ENCODE results near the gene ZIC4.

ZIC4 gene

DNA sequence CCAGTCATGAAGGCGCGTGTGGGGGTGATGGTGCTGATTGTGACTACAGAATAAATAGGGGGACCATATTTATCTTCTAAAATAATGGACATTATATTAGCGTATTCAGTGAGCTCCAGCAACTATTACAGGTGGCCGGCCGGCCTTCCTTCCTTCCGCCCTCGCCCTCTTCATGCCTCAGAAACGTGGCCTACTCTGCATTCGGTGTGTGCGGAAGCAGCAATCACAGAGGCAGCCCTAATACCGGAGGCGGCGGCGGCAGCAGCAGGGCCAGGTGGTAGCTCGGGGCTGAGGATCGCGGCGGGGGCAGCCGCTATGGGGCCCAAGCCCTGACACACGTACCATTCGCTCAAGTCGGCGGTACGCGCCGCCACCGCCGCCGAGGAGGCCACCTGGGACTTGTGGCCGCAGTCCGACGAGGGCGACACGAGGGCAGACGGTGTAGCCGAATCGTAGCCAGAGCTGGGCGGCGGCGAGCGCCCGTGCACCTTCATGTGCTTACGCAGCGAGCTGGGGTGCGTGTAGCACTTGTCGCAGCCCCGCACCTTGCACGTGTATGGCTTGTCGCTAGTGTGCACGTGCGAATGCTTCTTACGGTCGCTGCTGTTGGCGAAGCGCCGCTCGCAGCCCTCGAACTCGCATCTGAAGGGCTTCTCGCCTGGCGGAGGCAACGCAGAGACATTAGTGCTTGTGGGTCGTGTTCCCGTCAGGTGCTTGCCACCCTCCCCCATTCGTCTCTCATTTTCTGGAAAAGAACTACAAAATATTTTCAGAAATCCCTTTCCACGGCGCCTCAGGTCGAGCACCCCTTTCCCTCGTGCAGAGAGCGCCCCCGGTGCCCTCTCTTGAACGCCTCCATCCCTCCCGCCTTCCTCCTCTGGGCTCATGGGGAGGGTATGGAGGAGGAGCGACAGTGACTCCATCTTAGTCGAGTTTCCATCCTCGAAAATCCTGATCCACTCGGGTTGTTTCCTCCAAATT lies 15.5 kb downstream of the ZIC4 start:
- no peaks in the 10 kb centered on the region for H3K4me1 Mint-ChIP-seq
- H3K27ac Mint-ChIP-seq = no peak overlapping the region
- peaks cover 9% of the 10 kb centered on the region for H3K9me3 Mint-ChIP-seq
- peaks cover 69% of the 10 kb centered on the region for H3K27me3 Mint-ChIP-seq
- H3K4me3 Mint-ChIP-seq = no peak overlapping the region
- H3K36me3 Mint-ChIP-seq = peaks cover 8% of the 10 kb centered on the region

DNA sequence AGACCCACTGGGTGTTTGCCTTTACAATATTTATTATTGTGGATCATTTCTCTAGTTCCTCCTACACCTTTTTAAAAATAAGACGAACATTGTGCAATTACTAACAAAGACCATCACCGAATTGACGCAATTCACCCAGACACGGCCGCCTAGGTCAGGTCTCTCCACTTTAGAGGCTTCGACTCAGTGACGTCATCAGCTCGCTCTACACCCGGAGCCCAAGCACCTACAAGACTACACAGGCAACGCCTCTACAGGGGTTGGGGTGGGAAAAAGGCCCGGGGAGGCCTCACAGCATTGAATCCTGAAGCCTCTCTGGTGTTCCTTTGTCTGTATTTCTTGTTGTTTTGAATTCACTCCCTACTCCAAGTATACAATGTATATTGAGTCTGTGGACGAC lies 16.6 kb downstream of the ZIC4 start:
- Mint-ChIP-seq H3K4me3 (no peak overlapping the region), H3K27ac (no peak overlapping the region), H3K36me3 (peaks cover 8% of the 10 kb centered on the region), H3K4me1 (no peaks in the 10 kb centered on the region), H3K9me3 (peaks cover 9% of the 10 kb centered on the region), H3K27me3 (peaks cover 70% of the 10 kb centered on the region)

DNA sequence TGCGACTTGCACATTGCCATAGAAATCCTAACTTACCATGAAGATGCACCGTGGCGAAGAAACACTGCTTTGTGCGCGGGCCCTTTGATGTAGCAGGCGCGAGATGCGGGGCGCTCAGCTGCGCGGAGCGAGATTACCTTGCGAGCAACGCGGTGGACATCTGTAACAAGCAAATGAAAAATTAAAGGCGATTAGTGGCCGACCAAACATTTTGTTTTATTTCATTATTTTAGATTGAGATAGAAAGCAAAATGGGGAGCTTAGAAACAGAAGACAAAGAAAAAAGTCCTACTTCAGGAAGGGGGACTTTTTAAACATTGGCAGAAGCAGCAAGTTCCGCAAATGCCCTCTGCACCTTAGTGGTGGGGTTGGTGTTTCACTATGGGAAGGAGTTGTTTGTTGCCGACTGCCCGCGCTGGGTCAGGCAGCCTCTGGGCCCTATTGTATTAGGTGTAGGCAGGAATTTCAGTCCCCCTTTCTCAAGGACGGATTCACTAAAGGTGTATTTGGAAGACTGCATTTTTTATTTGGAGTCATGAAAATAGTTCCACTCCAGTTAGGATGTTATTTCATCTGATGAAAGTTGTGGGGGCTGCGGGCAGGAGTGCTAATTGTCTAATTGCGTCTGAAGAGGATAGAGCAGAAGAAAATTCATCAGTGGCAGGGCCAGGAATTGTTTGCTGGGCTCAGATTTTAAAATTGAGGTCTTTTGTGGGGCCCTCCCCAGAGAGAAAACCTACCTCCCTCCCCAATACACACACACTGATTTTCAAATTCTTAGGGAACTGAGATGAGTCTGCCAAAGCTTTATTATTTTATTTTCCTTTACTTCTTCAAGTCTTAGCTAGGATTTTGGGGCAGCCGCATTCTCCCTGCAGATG lies 17.4 kb downstream of the ZIC4 start:
- Mint-ChIP-seq H3K36me3 (peaks cover 8% of the 10 kb centered on the region), H3K4me1 (no peaks in the 10 kb centered on the region), H3K9me3 (peaks cover 9% of the 10 kb centered on the region), H3K27ac (no peak overlapping the region), H3K27me3 (peaks cover 68% of the 10 kb centered on the region), H3K4me3 (no peak overlapping the region)

DNA sequence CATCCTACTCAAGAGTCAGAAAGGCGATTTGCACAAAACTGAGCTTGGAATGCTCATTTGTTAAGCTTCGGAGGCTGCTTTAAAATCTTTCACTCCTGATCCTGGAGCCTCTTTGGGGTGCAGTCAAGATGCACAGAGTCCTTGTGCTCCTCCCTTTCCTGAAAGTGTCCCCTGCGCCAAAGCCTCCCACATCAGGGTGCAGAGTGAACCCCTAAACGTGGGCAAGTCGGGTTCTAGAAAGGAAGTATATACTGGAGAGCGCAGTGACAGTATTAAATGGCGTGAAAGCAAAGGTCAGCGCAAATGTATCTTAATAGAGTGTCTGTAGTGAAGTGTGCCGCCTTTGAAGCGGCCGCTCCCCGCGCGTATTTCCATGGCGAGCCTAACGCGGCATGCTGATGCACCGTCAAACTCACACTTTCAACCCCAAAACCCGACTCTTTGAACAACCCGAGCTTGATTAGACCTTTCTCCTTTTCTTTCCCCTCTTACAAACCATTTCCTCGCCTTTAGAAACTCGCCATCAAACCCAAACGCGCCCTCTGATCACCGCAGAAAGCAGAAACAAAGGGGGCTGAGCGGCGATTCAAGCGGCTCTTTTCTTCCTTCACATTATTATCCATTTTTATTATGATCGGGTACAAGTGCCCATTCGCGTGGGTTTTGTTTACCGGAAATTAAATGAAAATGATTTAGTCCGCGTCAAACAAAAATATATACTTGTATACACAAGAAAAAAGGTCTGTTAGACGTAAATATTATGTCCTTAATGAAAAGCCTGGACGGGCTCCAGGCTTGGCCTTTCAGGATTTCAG lies 18.3 kb downstream of the ZIC4 start:
- Mint-ChIP-seq H3K4me1 (no peaks in the 10 kb centered on the region), H3K9me3 (peaks cover 9% of the 10 kb centered on the region), H3K27ac (no peak overlapping the region), H3K36me3 (peaks cover 8% of the 10 kb centered on the region), H3K4me3 (no peak overlapping the region), H3K27me3 (peaks cover 74% of the 10 kb centered on the region)

DNA sequence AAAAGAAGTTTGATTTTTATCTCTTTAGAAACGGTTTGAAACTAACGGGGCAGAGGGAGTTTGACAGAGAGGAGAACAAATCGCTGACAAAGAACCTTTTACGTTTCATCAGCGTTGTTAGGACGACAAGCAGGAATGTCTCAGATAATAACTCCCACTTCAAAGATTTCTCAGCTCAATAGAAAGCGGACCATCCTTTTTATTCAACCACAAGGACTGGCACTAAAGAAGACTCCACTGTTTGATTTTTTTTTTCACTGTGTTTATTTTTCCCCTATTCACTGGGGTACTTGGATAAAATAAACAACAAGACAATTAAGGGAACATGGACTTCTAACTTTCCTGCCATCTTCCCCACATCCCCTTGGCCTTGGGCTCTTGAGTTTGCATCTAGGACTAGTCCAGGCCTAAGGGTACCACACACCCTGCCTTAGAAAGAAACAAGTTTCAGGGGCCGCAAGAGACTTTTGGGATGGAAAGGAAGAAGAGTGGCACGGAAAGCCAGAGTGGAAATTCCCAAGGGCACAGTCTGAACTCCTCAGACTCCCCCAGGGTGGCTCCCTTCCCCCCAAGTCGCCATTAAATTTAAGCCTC lies 19.0 kb downstream of the ZIC4 start:
- Mint-ChIP-seq H3K4me3 (no peak overlapping the region), H3K27me3 (peaks cover 75% of the 10 kb centered on the region), H3K36me3 (peaks cover 8% of the 10 kb centered on the region), H3K4me1 (no peaks in the 10 kb centered on the region), H3K27ac (no peak overlapping the region), H3K9me3 (peaks cover 9% of the 10 kb centered on the region)

DNA sequence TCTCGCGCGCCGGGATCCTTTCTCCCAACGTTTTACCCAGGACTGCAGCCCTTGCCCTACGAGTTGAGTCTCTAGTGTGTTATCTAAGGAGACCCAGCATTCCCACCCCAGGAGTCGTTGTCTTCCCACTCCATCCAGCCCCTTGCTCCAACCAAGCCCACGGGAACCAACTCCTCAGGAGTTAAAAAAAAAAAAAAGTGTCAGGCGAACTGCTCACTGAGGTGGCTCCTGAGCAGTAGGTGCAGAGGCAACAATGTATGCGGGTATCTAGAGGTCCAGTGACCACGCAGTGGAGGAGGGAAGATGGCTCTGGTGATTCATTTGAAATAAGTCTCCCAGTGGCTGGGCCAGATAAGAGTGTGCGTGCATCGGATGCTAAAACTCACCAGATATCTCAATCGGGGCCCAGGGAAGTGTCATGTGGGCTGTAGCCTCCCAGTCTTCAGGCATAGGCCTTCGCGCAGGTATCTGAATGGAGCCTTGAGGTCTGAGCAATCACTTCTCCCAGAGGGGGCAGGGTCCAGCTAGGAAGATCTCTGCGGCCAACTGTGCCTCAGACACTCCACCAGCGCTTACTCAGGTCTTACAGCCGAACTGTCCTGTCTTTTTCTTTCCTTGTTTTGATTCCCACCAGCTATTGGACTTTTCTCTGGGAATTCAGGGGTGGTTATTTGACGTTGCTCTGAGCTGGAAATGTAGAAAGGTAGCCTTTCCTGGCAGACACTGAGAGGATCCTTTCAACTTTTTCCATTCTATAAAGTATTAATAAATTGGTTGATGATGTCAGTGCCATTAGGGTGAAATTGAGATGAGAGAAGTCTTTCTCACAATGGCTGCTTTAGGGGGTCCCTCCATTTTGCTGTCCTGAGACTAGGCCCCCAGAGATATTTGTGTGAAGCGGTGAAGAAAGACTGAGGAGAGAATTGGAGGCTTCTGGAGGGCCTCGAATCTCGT lies 21.0 kb downstream of the ZIC4 start:
- H3K27ac Mint-ChIP-seq = no peak overlapping the region
- peaks cover 9% of the 10 kb centered on the region for H3K9me3 Mint-ChIP-seq

DNA sequence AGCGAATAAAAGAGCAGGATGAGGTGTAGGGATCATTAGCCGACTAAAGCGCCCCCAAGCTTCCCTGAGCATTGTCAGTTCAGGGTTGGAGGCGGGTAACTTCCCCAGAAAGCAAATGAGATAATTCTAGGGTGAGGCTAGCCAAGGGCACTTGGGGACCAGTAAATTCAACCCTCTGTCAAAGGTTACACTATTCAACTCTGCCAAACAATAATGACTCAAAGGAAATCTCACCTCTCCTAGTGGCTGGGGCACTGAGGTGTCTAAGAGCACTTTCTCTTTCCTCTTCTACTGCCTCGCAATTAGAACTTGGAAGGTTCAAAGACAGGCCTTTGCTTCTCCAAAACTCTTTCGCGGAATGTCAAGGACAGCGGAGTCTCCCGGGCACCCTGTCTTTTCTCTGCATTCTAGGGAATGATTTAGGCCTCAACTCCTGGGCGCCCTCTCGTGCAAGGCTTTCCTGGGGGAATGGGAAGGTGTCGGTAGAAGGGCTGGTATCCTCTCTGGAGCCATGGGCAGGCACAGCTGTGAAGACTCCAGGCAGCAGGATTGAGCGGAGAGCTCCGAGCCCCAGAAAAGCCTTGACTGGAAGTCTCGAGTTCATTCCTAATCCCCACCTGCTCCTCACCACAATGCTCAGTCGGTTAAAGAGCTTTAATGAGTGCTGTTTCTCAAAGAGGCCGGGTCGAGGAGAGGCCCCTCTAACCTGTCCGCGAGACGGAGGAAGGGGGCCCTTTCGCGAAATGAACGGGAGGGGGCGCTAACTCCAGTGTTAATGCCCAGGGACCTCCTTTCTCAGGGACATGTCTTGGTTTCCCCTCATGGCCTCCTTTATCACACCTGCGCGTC lies 21.9 kb downstream of the ZIC4 start:
- Mint-ChIP-seq H3K4me1 (no peaks in the 10 kb centered on the region), H3K36me3 (peaks cover 5% of the 10 kb centered on the region), H3K4me3 (no peak overlapping the region), H3K9me3 (peaks cover 11% of the 10 kb centered on the region), H3K27ac (no peak overlapping the region), H3K27me3 (peaks cover 76% of the 10 kb centered on the region)

More for the DNA sequence above, 21.0 kb downstream of the ZIC4 start:
- H3K27me3 Mint-ChIP-seq = peaks cover 76% of the 10 kb centered on the region
- H3K4me3 Mint-ChIP-seq = no peak overlapping the region
- H3K36me3 Mint-ChIP-seq = peaks cover 8% of the 10 kb centered on the region
- no peaks in the 10 kb centered on the region for H3K4me1 Mint-ChIP-seq

DNA sequence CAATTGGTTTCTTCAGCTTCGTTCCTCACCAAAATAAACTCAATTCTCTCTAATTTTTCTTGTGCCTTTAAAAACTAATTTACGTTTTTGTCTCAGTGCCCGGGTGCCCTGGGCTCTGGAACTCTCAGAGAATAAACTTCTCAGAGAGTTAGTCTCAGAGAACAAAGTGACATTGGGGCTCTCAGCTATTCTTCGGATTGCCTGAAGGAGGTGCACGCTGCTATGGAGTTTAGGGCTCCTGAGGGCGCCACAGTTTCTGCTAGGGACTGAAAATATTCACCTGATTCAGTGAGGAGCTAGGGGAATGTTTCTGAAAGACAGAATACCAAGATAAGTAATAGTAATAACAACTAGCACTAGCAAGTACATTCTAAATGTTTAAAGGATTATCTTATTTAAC lies 22.7 kb downstream of the ZIC4 start:
- H3K9me3 Mint-ChIP-seq = peaks cover 18% of the 10 kb centered on the region
- H3K4me1 Mint-ChIP-seq = no peaks in the 10 kb centered on the region
- peaks cover 76% of the 10 kb centered on the region for H3K27me3 Mint-ChIP-seq
- H3K36me3 Mint-ChIP-seq = peaks cover 6% of the 10 kb centered on the region
- H3K4me3 Mint-ChIP-seq = no peak overlapping the region
- no peak overlapping the region for H3K27ac Mint-ChIP-seq

DNA sequence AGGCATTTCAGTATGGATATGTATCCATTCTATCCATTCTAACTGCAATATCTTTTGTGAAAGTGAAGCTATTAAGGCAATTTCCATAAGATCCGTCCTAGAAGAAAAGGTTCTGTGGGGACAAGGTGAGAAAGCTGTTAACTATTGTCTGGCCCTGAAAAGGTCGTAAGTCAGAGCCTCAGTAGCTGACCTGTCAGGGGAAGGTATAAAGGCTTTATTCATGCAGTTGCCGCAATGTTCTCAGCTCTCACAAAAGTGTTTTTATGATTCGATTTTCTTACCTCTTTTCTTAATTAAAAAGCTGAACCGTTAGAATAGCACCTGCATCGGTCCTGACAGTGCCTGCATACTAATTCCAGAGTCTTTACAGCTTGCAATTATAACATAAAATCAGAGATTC lies 24.7 kb downstream of the ZIC4 start:
- H3K36me3 Mint-ChIP-seq = peaks cover 6% of the 10 kb centered on the region
- H3K9me3 Mint-ChIP-seq = peaks cover 11% of the 10 kb centered on the region
- no peak overlapping the region for H3K27ac Mint-ChIP-seq
- no peaks in the 10 kb centered on the region for H3K4me1 Mint-ChIP-seq
- H3K4me3 Mint-ChIP-seq = no peak overlapping the region
- peaks cover 76% of the 10 kb centered on the region for H3K27me3 Mint-ChIP-seq

DNA sequence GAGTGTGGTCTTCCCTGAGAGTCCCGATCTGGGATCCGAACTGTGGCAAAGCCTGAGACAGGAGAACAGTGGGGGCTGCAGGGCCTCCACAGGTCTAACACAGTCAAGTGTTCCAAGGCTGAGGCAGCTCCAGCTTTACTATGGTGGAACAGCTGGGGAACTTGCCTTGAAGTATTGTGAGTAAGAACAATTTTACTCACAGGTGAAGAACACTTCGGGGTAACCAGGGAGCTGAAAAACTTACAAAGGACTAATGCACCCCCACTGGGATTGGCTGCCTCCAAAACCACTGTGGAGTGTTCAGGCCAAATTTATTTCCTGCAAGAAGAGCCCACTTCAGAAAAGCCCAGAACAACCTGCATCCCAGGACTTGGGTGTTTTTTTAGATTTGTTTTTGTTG lies 25.4 kb downstream of the ZIC4 start:
- H3K36me3 Mint-ChIP-seq = peaks cover 4% of the 10 kb centered on the region
- H3K9me3 Mint-ChIP-seq = peaks cover 11% of the 10 kb centered on the region
- H3K27me3 Mint-ChIP-seq = peaks cover 71% of the 10 kb centered on the region
- H3K4me1 Mint-ChIP-seq = no peaks in the 10 kb centered on the region
- no peak overlapping the region for H3K27ac Mint-ChIP-seq
- no peak overlapping the region for H3K4me3 Mint-ChIP-seq

DNA sequence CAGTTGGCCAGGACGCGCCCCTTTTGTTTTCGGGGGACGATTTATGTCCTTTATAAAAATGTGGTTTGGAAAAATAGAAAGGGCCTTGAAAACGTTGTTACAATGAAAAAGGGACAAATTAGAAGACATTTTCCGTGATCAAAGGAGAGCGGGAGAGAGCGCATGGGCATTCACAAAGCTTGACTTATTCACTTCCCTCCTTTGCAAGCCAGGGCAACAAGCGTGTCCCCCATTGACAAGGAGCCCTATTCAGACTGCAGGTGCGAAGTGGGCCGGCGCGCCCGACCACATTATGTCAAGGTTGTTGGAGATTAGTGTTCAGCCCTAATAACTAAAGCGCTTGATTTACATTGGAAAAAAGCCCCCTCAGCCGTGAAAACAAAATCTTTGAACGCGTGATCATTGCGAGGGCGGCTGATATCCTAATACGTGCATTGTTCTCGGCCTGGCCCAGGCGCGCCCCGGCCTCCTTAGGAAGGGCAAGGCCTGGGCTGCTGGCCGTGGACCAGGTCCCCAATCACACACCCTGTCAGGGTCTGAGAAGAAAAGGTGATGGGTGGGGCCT lies 25.9 kb downstream of the ZIC4 start:
- Mint-ChIP-seq H3K27ac (no peak overlapping the region), H3K27me3 (peaks cover 67% of the 10 kb centered on the region), H3K9me3 (peaks cover 11% of the 10 kb centered on the region), H3K4me1 (no peaks in the 10 kb centered on the region), H3K36me3 (peaks cover 4% of the 10 kb centered on the region), H3K4me3 (no peak overlapping the region)

DNA sequence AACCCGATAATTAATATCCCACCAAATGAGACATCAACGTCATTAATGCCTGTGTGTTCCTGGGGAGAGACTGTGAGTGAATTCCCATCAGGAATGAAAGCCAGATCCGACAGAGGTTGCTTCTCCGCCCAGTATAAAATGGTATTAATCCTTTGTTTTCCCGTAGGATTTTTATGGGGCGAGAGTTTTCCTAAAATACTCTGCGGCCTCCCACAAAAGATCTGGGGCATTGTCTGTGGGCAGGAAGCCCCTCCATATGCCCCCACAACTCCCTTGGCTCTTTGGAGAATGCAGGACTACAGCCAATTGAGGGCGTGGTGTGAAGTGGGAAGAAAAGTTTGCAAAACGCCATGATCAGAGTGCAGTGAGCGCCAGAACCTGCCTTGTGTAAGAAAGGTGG lies 26.7 kb downstream of the ZIC4 start:
- no peak overlapping the region for H3K4me3 Mint-ChIP-seq
- H3K9me3 Mint-ChIP-seq = peaks cover 11% of the 10 kb centered on the region

More for the DNA sequence above, 26.7 kb downstream of the ZIC4 start:
- H3K36me3 Mint-ChIP-seq = peaks cover 4% of the 10 kb centered on the region
- no peak overlapping the region for H3K27ac Mint-ChIP-seq
- no peaks in the 10 kb centered on the region for H3K4me1 Mint-ChIP-seq
- peaks cover 65% of the 10 kb centered on the region for H3K27me3 Mint-ChIP-seq

All from activated naive CD4-positive, alpha-beta T cell treated with anti-CD3 and anti-CD28 coated beads, Interleukin-2, amount 50 U/mL, for 24 hours (primary cell).